ENCODE data around the gene LRRK2. TPM values are rescaled to one million over a fixed set of nuclear protein-coding genes. Genes with fewer than 3 reads are reported as not detected.
"Not testable (repeated sequence)": the region's sequence is repeated elsewhere in the genome, so short reads cannot be mapped to it uniquely, and the experiment has no call there.

LRRK2 gene
- total and polyA plus RNA-seq, 2 experiments from 2014 or later: 0.24 TPM; not detected in 1

- H3K4me1 Mint-ChIP-seq; H3K27ac ChIP-seq (ENCODE audit: low read depth); H3K4me2 ChIP-seq: not testable (repeated sequence)
Measured at GRCh38 chr12:40244526-40245156, 19.8 kb downstream of the LRRK2 start.

DNA sequence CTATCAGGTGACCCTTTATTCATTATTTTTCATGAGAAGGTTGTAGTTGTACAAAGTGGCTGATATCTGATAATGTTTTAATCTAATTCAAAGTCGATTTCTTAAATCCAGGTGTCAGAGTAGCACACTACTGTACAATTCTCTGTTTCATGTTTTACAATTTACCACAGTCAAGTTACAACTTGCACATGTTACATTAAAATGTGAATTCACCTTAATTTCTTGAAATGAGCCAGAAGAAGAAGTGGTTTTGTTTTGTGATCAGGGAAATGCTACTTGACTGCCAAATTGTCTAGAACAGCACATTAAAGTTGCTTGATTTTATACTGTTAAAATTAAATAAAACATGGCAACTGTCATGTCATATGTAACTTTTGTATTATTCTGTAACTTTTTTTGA, 23.2 kb downstream of the LRRK2 start:
- ATAC-seq: no peak
- no peaks in the 10 kb centered on the region for H3K9me3 Mint-ChIP-seq
- Histone ChIP-seq H3K4me2 (no peak overlapping the region), H3K27me3 (ENCODE audit: insufficient read depth) (no peaks in the 10 kb centered on the region), H3K36me3 (ENCODE audit: insufficient read depth) (no peaks in the 10 kb centered on the region), H3K4me1 (ENCODE audit: insufficient read depth) (no peaks in the 10 kb centered on the region), H3K27ac (ENCODE audit: low read depth) (no peak overlapping the region), H3F3A (replicated peaks; ENCODE audit: low read depth) (no peaks in the 10 kb centered on the region), H4K20me1 (replicated peaks; ENCODE audit: insufficient read depth) (no peaks in the 10 kb centered on the region), H3K4me3 (no peak overlapping the region), H2AFZ (no peak overlapping the region), H3K79me2 (replicated peaks; ENCODE audit: insufficient read depth) (no peaks in the 10 kb centered on the region), H3K9me2 (ENCODE audit: insufficient read depth) (no peaks in the 10 kb centered on the region)
- TF ChIP-seq, protein P1, sequence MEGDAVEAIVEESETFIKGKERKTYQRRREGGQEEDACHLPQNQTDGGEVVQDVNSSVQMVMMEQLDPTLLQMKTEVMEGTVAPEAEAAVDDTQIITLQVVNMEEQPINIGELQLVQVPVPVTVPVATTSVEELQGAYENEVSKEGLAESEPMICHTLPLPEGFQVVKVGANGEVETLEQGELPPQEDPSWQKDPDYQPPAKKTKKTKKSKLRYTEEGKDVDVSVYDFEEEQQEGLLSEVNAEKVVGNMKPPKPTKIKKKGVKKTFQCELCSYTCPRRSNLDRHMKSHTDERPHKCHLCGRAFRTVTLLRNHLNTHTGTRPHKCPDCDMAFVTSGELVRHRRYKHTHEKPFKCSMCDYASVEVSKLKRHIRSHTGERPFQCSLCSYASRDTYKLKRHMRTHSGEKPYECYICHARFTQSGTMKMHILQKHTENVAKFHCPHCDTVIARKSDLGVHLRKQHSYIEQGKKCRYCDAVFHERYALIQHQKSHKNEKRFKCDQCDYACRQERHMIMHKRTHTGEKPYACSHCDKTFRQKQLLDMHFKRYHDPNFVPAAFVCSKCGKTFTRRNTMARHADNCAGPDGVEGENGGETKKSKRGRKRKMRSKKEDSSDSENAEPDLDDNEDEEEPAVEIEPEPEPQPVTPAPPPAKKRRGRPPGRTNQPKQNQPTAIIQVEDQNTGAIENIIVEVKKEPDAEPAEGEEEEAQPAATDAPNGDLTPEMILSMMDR (conservative IDR thresholded peaks at IDR 0.05; ENCODE audit: low read depth in 2 of 2): no peak
- TF ChIP-seq, protein P2, sequence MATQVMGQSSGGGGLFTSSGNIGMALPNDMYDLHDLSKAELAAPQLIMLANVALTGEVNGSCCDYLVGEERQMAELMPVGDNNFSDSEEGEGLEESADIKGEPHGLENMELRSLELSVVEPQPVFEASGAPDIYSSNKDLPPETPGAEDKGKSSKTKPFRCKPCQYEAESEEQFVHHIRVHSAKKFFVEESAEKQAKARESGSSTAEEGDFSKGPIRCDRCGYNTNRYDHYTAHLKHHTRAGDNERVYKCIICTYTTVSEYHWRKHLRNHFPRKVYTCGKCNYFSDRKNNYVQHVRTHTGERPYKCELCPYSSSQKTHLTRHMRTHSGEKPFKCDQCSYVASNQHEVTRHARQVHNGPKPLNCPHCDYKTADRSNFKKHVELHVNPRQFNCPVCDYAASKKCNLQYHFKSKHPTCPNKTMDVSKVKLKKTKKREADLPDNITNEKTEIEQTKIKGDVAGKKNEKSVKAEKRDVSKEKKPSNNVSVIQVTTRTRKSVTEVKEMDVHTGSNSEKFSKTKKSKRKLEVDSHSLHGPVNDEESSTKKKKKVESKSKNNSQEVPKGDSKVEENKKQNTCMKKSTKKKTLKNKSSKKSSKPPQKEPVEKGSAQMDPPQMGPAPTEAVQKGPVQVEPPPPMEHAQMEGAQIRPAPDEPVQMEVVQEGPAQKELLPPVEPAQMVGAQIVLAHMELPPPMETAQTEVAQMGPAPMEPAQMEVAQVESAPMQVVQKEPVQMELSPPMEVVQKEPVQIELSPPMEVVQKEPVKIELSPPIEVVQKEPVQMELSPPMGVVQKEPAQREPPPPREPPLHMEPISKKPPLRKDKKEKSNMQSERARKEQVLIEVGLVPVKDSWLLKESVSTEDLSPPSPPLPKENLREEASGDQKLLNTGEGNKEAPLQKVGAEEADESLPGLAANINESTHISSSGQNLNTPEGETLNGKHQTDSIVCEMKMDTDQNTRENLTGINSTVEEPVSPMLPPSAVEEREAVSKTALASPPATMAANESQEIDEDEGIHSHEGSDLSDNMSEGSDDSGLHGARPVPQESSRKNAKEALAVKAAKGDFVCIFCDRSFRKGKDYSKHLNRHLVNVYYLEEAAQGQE (IDR thresholded peaks at IDR 0.05; ENCODE audit: unreplicated experiment): no peak
- TF ChIP-seq EZH2phosphoT487 (IDR thresholded peaks at IDR 0.05; ENCODE audit: unreplicated experiment) (no peak), CREB1 (CRISPR knock-in tag; IDR thresholded peaks at IDR 0.05; ENCODE audit: low read depth) (no peak), JUNB (IDR thresholded peaks at IDR 0.05; ENCODE audit: unreplicated experiment) (no peak), POLR2AphosphoS5 (IDR thresholded peaks at IDR 0.05; ENCODE audit: low read depth) (no peak), STAT1 (IDR thresholded peaks at IDR 0.05; ENCODE audit: unreplicated experiment) (no peak), ZNF462 (CRISPR knock-in tag; IDR thresholded peaks at IDR 0.05) (no peak), ZNF114 (CRISPR knock-in tag; IDR thresholded peaks at IDR 0.05) (no peak)
- H3K36me3 Mint-ChIP-seq (ENCODE audit: low read depth): no peaks in the 10 kb centered on the region
- DNase-seq (ENCODE audit: low spot score): no peak
- no peaks in the 10 kb centered on the region for H3K4me1 Mint-ChIP-seq
- no peaks in the 10 kb centered on the region for H3K27me3 Mint-ChIP-seq (ENCODE audit: insufficient read depth, low read depth, poor library complexity)
- H3K27ac Mint-ChIP-seq: no peak overlapping the region
- H3K4me3 Mint-ChIP-seq: no peak overlapping the region

More at GRCh38 chr12:40244526-40245156, 19.8 kb downstream of the LRRK2 start:
- H3K27me3 ChIP-seq (ENCODE audit: insufficient read depth); H3K79me2 ChIP-seq (replicated peaks; ENCODE audit: insufficient read depth); DNase-seq (ENCODE audit: low spot score); H2AFZ ChIP-seq; H3K9me3 Mint-ChIP-seq; H3K9me2 ChIP-seq (ENCODE audit: insufficient read depth); H3K36me3 ChIP-seq (ENCODE audit: insufficient read depth); H3F3A ChIP-seq (replicated peaks; ENCODE audit: low read depth); H3K4me1 ChIP-seq (ENCODE audit: insufficient read depth); H3K4me3 Mint-ChIP-seq; H3K4me3 ChIP-seq; ATAC-seq; H3K27ac Mint-ChIP-seq; H4K20me1 ChIP-seq (replicated peaks; ENCODE audit: insufficient read depth); H3K36me3 Mint-ChIP-seq (ENCODE audit: low read depth); H3K27me3 Mint-ChIP-seq (ENCODE audit: insufficient read depth, low read depth, poor library complexity): not testable (repeated sequence)

Data from GM23338 (cell line).